WTC11 (cell line): ENCODE results near the gene FBXO3. TPM values are rescaled to one million over a fixed set of nuclear protein-coding genes. Genes with fewer than 3 reads are reported as not detected.

Experiments used
- ATAC-seq: fragments of 200-7000 bp; cut with Tn5 transposase; 2 replicates; pipeline ENCODE4 v1.10.0; 2021; ENCODE audit warnings: mild to moderate bottlenecking, moderate library complexity
- CTCF ChIA-PET: fragments of 300-600 bp; sonication (Branson Sonifier 250); formaldehyde crosslinking; loops from one replicate; lab custom pipeline; 2021; ENCODE audit warnings: antibody characterized with exemption; lab: Charles Lee
- POLR2A ChIA-PET: fragments of 350-600 bp; sonication (Branson Sonifier 250); formaldehyde crosslinking; loops from one replicate; lab custom pipeline; 2021; ENCODE audit warnings: antibody characterized with exemption; lab: Charles Lee
- DNase-seq: peaks from one replicate; pipeline ENCODE4 v3.0.0; 2021; ENCODE audit warnings: low spot score
- H3K27ac Mint-ChIP-seq: 2 replicates; pipeline ENCODE4 v1.8.0; 2021; ENCODE audit warnings: mixed read lengths
- H3K27me3 Mint-ChIP-seq: 2 replicates; pipeline ENCODE4 v1.8.0; 2021; ENCODE audit warnings: low read depth, mild to moderate bottlenecking, moderate library complexity, mixed read lengths
- H3K36me3 Mint-ChIP-seq: 2 replicates; pipeline ENCODE4 v1.8.0; 2021; ENCODE audit warnings: mixed read lengths
- H3K4me1 Mint-ChIP-seq: 2 replicates; pipeline ENCODE4 v1.8.0; 2022; ENCODE audit warnings: mixed read lengths
- H3K4me3 Mint-ChIP-seq: 2 replicates; pipeline ENCODE4 v1.8.0; 2021; ENCODE audit warnings: mild to moderate bottlenecking, moderate library complexity, mixed read lengths
- H3K9me3 Mint-ChIP-seq: 2 replicates; pipeline ENCODE4 v1.8.0; 2021; ENCODE audit warnings: mixed read lengths
- EMX1 ChIP-seq: fragments of 250-450 bp; sonication (Bioruptor Pico); IDR thresholded peaks from 2 replicates; pipeline ENCODE4 v1.8.0; 2021; ENCODE audit warnings: mild to moderate bottlenecking
- ESRRA ChIP-seq: sonication (generic); formaldehyde crosslinking; IDR thresholded peaks from 2 replicates; pipeline ENCODE4 v1.8.1; 2022; ENCODE audit warnings: mild to moderate bottlenecking, missing genetic modification reagents, borderline replicate concordance
- KAT7 ChIP-seq: sonication (generic); formaldehyde crosslinking; IDR thresholded peaks from 2 replicates; pipeline ENCODE4 v1.8.1; 2023; ENCODE audit warnings: missing genetic modification reagents, mild to moderate bottlenecking, borderline replicate concordance
- MXD4 ChIP-seq: fragments of 250-450 bp; sonication (Bioruptor Pico); IDR thresholded peaks from 2 replicates; pipeline ENCODE4 v1.8.0; 2021; ENCODE audit warnings: mild to moderate bottlenecking, moderate library complexity, borderline replicate concordance
- MYBL2 ChIP-seq: sonication (generic); formaldehyde crosslinking; IDR thresholded peaks from 2 replicates; pipeline ENCODE4 v1.8.1; 2023; ENCODE audit warnings: mild to moderate bottlenecking, moderate library complexity, missing genetic modification reagents
- NR3C1 ChIP-seq: sonication (generic); formaldehyde crosslinking; conservative IDR thresholded peaks from 2 replicates; pipeline ENCODE4 v1.8.1; 2023; ENCODE audit warnings: low read depth, mild to moderate bottlenecking, missing genetic modification reagents
- PRRX2 ChIP-seq: fragments of 250-450 bp; sonication (Bioruptor Pico); IDR thresholded peaks from 2 replicates; pipeline ENCODE4 v1.8.0; 2021; ENCODE audit warnings: mild to moderate bottlenecking
- ZNF121 ChIP-seq: sonication (generic); formaldehyde crosslinking; IDR thresholded peaks from 2 replicates; pipeline ENCODE4 v1.8.0; 2023; ENCODE audit warnings: missing genetic modification reagents
- ZNF232 ChIP-seq: sonication (generic); formaldehyde crosslinking; IDR thresholded peaks from 2 replicates; pipeline ENCODE4 v1.8.0; 2022; ENCODE audit warnings: mild to moderate bottlenecking, missing genetic modification reagents
- ZNF423 ChIP-seq: fragments of 250-450 bp; sonication (Bioruptor Pico); IDR thresholded peaks from 2 replicates; pipeline ENCODE4 v2.1.2; 2022; ENCODE audit warnings: mild to moderate bottlenecking, moderate library complexity
- total RNA-seq: library from RNA; stranded (reverse); gene quantifications from 3 replicates; pipeline ENCODE4 v1.2.3, GENCODE V29; 2021
- TF ChIP-seq, protein P1 (sequence below): sonication (generic); formaldehyde crosslinking; IDR thresholded peaks from 2 replicates; pipeline ENCODE4 v1.8.1; 2023; ENCODE audit warnings: mild to moderate bottlenecking, moderate library complexity, missing genetic modification reagents
- TF ChIP-seq, protein P2 (sequence below): fragments of 250-450 bp; sonication (Bioruptor Pico); IDR thresholded peaks from 2 replicates; pipeline ENCODE4 v1.9.0; 2021; ENCODE audit warnings: mild to moderate bottlenecking
- TF ChIP-seq, protein P3 (sequence below): sonication (generic); formaldehyde crosslinking; IDR thresholded peaks from 2 replicates; pipeline ENCODE4 v1.8.0; 2022; ENCODE audit warnings: mild to moderate bottlenecking, missing genetic modification reagents
- TF ChIP-seq, protein P4 (sequence below): fragments of 250-450 bp; sonication (Bioruptor Pico); conservative IDR thresholded peaks from 2 replicates; pipeline ENCODE4 v1.9.0; 2021; ENCODE audit warnings: mild to moderate bottlenecking
- TF ChIP-seq, protein P5 (sequence below): sonication (generic); formaldehyde crosslinking; conservative IDR thresholded peaks from 2 replicates; pipeline ENCODE4 v1.8.1; 2022; ENCODE audit warnings: mild to moderate bottlenecking, missing genetic modification reagents
- TF ChIP-seq, protein P6 (sequence below): sonication (generic); formaldehyde crosslinking; IDR thresholded peaks from 2 replicates; pipeline ENCODE4 v1.8.1; 2022; ENCODE audit warnings: missing genetic modification reagents, borderline replicate concordance
- TF ChIP-seq, protein P7 (sequence below): sonication (generic); formaldehyde crosslinking; IDR thresholded peaks from 2 replicates; pipeline ENCODE4 v1.8.1; 2023; ENCODE audit warnings: mild to moderate bottlenecking, missing genetic modification reagents, moderate library complexity

Gene FBXO3
- total RNA-seq, 1 experiment from 2014 or later: 14.5 TPM

DNA sequence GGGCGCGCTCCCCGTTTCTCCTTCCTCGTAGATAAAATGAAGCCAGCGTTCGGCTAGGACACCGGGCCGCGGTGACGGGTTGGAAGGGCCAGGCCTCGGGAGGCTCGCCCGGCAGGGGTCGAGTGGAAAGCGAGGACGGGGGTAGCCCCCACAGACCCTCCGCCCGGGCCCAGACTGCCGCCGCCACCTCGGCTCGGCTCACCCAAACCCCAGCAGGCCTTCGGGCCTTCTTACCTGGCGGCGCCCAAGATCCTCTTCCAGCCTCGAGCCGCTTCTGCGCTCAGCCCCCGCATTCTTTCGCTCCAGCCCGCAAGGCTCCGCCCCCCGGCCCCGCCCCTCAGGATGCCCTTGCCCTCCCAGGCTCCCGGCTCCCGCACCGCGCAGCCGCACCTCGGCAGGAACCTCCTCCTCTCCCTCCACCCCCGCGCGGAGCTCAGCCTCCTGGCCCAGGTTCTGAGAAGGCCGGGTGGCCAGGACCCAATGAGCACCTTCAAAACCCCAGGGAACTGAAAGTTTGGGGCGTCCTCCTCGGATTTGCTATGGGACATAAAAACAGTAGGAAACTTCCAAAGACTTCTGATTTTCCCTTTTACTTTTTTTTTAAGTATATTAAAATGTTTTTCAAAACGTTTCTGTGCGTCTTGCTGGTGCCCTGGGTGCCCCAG is 38.0 kb downstream of the FBXO3 start, which contains the start of gene CD59 (continued):
- TF ChIP-seq, protein P1, sequence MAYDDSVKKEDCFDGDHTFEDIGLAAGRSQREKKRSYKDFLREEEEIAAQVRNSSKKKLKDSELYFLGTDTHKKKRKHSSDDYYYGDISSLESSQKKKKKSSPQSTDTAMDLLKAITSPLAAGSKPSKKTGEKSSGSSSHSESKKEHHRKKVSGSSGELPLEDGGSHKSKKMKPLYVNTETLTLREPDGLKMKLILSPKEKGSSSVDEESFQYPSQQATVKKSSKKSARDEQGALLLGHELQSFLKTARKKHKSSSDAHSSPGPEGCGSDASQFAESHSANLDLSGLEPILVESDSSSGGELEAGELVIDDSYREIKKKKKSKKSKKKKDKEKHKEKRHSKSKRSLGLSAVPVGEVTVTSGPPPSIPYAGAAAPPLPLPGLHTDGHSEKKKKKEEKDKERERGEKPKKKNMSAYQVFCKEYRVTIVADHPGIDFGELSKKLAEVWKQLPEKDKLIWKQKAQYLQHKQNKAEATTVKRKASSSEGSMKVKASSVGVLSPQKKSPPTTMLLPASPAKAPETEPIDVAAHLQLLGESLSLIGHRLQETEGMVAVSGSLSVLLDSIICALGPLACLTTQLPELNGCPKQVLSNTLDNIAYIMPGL (CRISPR knock-in tag): no peak
- TF ChIP-seq ZNF121 (CRISPR knock-in tag): no peak

DNA sequence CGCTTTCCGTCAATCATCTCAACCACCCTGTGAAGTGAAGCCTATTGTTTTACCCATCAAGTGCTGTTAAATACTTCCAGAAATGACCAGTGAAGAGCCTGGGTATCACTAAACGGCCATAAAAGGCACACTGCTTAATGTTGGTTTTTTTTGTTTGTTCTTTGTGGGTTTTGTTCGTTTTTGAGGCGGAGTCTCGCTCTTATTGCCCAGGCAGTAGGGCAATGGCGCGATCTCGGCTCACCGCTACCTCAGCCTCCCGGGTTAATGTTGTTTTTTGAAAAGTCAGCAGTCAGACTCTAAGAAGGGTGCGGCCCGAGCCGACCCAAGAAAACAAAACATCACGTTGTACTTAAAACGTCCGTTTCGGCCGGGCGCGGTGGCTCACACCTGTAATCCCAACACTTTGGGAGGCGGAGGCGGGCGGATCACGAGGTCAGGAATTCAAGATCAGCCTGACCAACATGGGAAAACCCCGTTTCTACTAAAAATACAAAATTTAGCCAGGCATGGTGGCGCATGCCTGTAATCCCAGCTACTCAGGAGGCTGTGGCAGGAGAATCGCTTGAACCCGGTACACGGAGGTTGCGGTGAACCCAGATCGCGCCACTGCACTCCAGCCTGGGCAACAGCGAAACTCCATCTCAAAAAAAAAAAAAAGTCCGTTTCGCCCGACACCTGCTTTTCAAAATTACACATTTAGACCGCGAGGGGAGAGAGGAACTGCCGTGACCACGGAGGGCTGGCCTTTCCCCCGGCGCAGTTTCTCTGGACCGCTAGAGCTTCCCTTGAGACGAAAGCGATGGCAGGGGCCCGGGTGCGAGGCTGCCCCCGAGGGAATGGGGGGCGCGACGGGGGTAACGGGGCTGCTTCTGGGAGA is 38.8 kb downstream of the FBXO3 start:
- Mint-ChIP-seq H3K4me3 (peak overlapping the region; percentile 78), H3K36me3 (no peaks in the 10 kb centered on the region), H3K9me3 (no peaks in the 10 kb centered on the region), H3K27me3 (peaks cover 12% of the 10 kb centered on the region), H3K27ac (no peak overlapping the region), H3K4me1 (peaks cover 26% of the 10 kb centered on the region)
- DNase-seq: peak; percentile 31
- ChIA-PET POLR2A (interaction anchor here (0.7 to 2.0 kb wide), 6 partner anchors 35 to 909 kb away, joined by 3 to 10 read pairs (median 3); partner anchors contain the start of genes C11orf91 and FBXO3), CTCF (interaction anchor here (1.0 to 1.7 kb wide), 5 partner anchors 19 to 93 kb away, joined by 5 to 10 read pairs (median 6); partner anchors contain the start of gene C11orf91)
- TF ChIP-seq, protein P2, sequence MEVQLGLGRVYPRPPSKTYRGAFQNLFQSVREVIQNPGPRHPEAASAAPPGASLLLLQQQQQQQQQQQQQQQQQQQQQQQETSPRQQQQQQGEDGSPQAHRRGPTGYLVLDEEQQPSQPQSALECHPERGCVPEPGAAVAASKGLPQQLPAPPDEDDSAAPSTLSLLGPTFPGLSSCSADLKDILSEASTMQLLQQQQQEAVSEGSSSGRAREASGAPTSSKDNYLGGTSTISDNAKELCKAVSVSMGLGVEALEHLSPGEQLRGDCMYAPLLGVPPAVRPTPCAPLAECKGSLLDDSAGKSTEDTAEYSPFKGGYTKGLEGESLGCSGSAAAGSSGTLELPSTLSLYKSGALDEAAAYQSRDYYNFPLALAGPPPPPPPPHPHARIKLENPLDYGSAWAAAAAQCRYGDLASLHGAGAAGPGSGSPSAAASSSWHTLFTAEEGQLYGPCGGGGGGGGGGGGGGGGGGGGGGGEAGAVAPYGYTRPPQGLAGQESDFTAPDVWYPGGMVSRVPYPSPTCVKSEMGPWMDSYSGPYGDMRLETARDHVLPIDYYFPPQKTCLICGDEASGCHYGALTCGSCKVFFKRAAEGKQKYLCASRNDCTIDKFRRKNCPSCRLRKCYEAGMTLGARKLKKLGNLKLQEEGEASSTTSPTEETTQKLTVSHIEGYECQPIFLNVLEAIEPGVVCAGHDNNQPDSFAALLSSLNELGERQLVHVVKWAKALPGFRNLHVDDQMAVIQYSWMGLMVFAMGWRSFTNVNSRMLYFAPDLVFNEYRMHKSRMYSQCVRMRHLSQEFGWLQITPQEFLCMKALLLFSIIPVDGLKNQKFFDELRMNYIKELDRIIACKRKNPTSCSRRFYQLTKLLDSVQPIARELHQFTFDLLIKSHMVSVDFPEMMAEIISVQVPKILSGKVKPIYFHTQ (CRISPR knock-in tag): no peak
- no peak for TF ChIP-seq NR3C1 (CRISPR knock-in tag)
- no peak for TF ChIP-seq PRRX2
- TF ChIP-seq, protein P3, sequence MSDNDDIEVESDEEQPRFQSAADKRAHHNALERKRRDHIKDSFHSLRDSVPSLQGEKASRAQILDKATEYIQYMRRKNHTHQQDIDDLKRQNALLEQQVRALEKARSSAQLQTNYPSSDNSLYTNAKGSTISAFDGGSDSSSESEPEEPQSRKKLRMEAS (CRISPR knock-in tag): no peak
- TF ChIP-seq, protein P4, sequence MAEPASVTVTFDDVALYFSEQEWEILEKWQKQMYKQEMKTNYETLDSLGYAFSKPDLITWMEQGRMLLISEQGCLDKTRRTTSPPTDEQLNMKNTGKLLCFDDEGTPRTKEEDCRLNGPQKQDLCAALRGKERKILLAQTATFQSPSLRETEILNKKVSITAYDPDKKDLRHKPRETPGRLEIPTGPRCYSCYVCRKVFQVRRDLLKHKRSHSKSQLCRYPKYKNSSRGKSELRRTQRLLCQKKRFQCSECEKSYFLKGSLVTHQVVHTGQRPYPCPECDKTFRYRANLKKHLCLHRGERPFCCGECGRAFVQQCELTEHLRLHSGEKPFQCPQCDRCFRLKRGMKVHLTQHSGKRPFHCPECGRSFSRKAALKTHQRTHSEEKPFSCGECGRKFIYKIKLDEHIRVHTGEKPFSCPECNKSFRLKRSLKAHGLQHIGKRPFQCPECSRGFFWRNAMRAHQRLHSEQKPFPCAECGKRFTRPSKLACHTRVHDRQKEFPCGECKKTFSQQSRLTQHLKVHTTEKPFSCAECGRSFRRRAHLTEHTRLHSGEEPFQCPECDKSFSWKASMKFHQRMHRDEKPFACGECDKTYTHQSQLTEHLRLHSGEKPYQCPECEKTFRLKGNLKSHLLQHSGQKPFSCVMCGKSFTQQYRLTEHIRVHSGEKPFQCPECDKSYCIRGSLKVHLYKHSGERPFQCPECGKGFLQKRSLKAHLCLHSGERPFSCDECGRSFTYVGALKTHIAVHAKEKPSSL: no peak
- no peak for TF ChIP-seq ZNF232 (CRISPR knock-in tag)
- TF ChIP-seq, protein P5, sequence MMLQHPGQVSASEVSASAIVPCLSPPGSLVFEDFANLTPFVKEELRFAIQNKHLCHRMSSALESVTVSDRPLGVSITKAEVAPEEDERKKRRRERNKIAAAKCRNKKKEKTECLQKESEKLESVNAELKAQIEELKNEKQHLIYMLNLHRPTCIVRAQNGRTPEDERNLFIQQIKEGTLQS (CRISPR knock-in tag): no peak
- no peak for TF ChIP-seq ZNF423 (CRISPR knock-in tag)
- no peak for TF ChIP-seq ESRRA (CRISPR knock-in tag)
- no peak for TF ChIP-seq MYBL2 (CRISPR knock-in tag)
- TF ChIP-seq KAT7 (CRISPR knock-in tag): no peak
- TF ChIP-seq, protein P6, sequence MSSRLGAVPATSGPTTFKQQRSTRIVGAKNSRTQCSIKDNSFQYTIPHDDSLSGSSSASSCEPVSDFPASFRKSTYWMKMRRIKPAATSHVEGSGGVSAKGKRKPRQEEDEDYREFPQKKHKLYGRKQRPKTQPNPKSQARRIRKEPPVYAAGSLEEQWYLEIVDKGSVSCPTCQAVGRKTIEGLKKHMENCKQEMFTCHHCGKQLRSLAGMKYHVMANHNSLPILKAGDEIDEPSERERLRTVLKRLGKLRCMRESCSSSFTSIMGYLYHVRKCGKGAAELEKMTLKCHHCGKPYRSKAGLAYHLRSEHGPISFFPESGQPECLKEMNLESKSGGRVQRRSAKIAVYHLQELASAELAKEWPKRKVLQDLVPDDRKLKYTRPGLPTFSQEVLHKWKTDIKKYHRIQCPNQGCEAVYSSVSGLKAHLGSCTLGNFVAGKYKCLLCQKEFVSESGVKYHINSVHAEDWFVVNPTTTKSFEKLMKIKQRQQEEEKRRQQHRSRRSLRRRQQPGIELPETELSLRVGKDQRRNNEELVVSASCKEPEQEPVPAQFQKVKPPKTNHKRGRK: no peak
- no peak for TF ChIP-seq EMX1 (CRISPR knock-in tag)
- TF ChIP-seq, protein P7, sequence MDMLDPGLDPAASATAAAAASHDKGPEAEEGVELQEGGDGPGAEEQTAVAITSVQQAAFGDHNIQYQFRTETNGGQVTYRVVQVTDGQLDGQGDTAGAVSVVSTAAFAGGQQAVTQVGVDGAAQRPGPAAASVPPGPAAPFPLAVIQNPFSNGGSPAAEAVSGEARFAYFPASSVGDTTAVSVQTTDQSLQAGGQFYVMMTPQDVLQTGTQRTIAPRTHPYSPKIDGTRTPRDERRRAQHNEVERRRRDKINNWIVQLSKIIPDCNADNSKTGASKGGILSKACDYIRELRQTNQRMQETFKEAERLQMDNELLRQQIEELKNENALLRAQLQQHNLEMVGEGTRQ (CRISPR knock-in tag): no peak
- no peak for TF ChIP-seq MXD4 (CRISPR knock-in tag)
- peak; percentile 13 for ATAC-seq
